ENCODE data around the gene SSC5D. TPM values are rescaled to one million over a fixed set of nuclear protein-coding genes. Genes with fewer than 3 reads are reported as not detected.

The SSC5D gene
- total RNA-seq, 2 experiments from 2014 or later = 0.50 to 2.7 TPM

- Histone ChIP-seq H3K36me3 (ENCODE audit: insufficient read depth, low read length) (no peaks in the 10 kb centered on the region), H3K27ac (ENCODE audit: low read depth, low read length, poor library complexity, severe bottlenecking) (no peak overlapping the region), H3K4me3 (ENCODE audit: low read depth, low read length, poor library complexity, severe bottlenecking) (no peak overlapping the region), H3K9me2 (ENCODE audit: insufficient read depth, low read length) (no peaks in the 10 kb centered on the region), H3K4me1 (ENCODE audit: insufficient read depth, low read length, poor library complexity, severe bottlenecking) (no peaks in the 10 kb centered on the region), H3K9me3 (ENCODE audit: low read length) (no peaks in the 10 kb centered on the region), H4K20me1 (ENCODE audit: insufficient read depth, low read length) (no peaks in the 10 kb centered on the region), H3K4me2 (ENCODE audit: low read length) (no peak overlapping the region), H2AFZ (ENCODE audit: low read length) (no peak overlapping the region), H3K79me2 (ENCODE audit: insufficient read depth, low read depth, low read length) (no peaks in the 10 kb centered on the region)
- no TSS peak for BruUV-seq (replicated peaks)
- DNase-seq (ENCODE audit: low spot score) = no peak
- TF ChIP-seq EZH2phosphoT487 (IDR thresholded peaks at IDR 0.05; ENCODE audit: borderline replicate concordance, low read depth, low read length) (no peak), CTCF (conservative IDR thresholded peaks at IDR 0.05; ENCODE audit: low read length) (no peak)
- ChIA-PET CTCF (ENCODE audit: unreplicated experiment) (no interaction called here), POLR2A (no interaction called here)
- intact Hi-C loops (cut with micrococcal nuclease; ENCODE audit: unreplicated experiment) = no loop called here
These were observed 54.1 kb downstream of the SSC5D start for GRCh38 chr19:55542292-55542855.

- CTCF ChIA-PET (ENCODE audit: unreplicated experiment) = no interaction called here
- no TSS peak for BruUV-seq (replicated peaks)
These were observed 55.3 kb downstream of the SSC5D start for GRCh38 chr19:55543567-55543966.

More at GRCh38 chr19:55543567-55543966, 55.3 kb downstream of the SSC5D start:
- Histone ChIP-seq H2AFZ (ENCODE audit: low read length) (no peak overlapping the region), H3K36me3 (ENCODE audit: insufficient read depth, low read length) (no peaks in the 10 kb centered on the region), H3K9me3 (ENCODE audit: low read length) (no peaks in the 10 kb centered on the region), H3K9me2 (ENCODE audit: insufficient read depth, low read length) (no peaks in the 10 kb centered on the region), H3K79me2 (ENCODE audit: insufficient read depth, low read depth, low read length) (no peaks in the 10 kb centered on the region), H4K20me1 (ENCODE audit: insufficient read depth, low read length) (no peaks in the 10 kb centered on the region), H3K4me2 (ENCODE audit: low read length) (no peak overlapping the region), H3K4me1 (ENCODE audit: insufficient read depth, low read length, poor library complexity, severe bottlenecking) (no peaks in the 10 kb centered on the region), H3K4me3 (ENCODE audit: low read depth, low read length, poor library complexity, severe bottlenecking) (no peak overlapping the region), H3K27ac (ENCODE audit: low read depth, low read length, poor library complexity, severe bottlenecking) (no peak overlapping the region)
- POLR2A ChIA-PET = interaction anchor here (0.6 kb wide), 2 partner anchors 81 to 425 kb away, joined by 3 read pairs; partner anchors contain the start of gene ZNF784
- TF ChIP-seq EZH2phosphoT487 (IDR thresholded peaks at IDR 0.05; ENCODE audit: borderline replicate concordance, low read depth, low read length) (no peak), CTCF (conservative IDR thresholded peaks at IDR 0.05; ENCODE audit: low read length) (no peak)
- no peak for DNase-seq (ENCODE audit: low spot score)
- intact Hi-C loops (cut with micrococcal nuclease; ENCODE audit: unreplicated experiment) = no loop called here

All from OCI-LY7 (cell line).